ENCODE results near the gene EXD3. TPM values are rescaled to one million over a fixed set of nuclear protein-coding genes. Genes with fewer than 3 reads are reported as not detected.

Gene EXD3
- total and polyA plus RNA-seq, 2 of the 13 experiments (the other 11 are each of a cell fraction or from before 2014, with no cell fraction given), result 2.7 to 4.8 TPM

- TF ChIP-seq ZNF143 (CRISPR knock-in tag; IDR thresholded peaks at IDR 0.05) (peak; percentile 32; the same call in 1 of the 2 replicates), NFE2L1 (CRISPR knock-in tag; IDR thresholded peaks at IDR 0.05; ENCODE audit: borderline replicate concordance) (no peak), ZBTB20 (CRISPR knock-in tag; IDR thresholded peaks at IDR 0.05; ENCODE audit: borderline replicate concordance, low read depth) (0 out of 2 replicates have a peak, but pooled peaks have one; percentile 11), HDAC1 (CRISPR knock-in tag; IDR thresholded peaks at IDR 0.05) (peak; percentile 85), ZFP1 (CRISPR knock-in tag; IDR thresholded peaks at IDR 0.05) (0 out of 2 replicates have a peak, but pooled peaks have one; percentile 27), ZFP36 (IDR thresholded peaks at IDR 0.05; ENCODE audit: borderline replicate concordance, low read depth, low read length, partially characterized antibody) (no peak)
Measured at GRCh38 chr9:137422604-137423513, at the start of gene EXD3, which contains the start of gene NOXA1 (continued).

- Histone ChIP-seq H3K27ac (ENCODE audit: extremely low read length, insufficient read depth, low read length) (no peak overlapping the region), H4K20me1 (ENCODE audit: insufficient read depth, low read length) (no peaks in the 10 kb centered on the region), H2AFZ (ENCODE audit: low read length) (no peak overlapping the region), H3K9ac (ENCODE audit: insufficient read depth, low read depth, low read length) (no peak overlapping the region), H3K4me2 (ENCODE audit: low read depth, low read length) (no peak overlapping the region), H3K36me3 (replicated peaks in 1 of 2; ENCODE audit: control insufficient read depth in 1 of 2, insufficient read depth in 2 of 2, low read length in 2 of 2) (no peaks in the 10 kb centered on the region), H3K9me3 (ENCODE audit: low read length) (peaks cover 13% of the 10 kb centered on the region), H3K27me3 (ENCODE audit: control insufficient read depth in 1 of 2, insufficient read depth in 2 of 2, low read length in 2 of 2) (peaks cover 0 to 10% of the 10 kb centered on the region in 2 experiments; a peak in 3 of 5 replicates), H3K4me3 (replicated peaks in 1 of 3; ENCODE audit: insufficient read depth in 1 of 3, low read depth in 2 of 3, low read length in 3 of 3) (no peak overlapping the region), H3K4me1 (ENCODE audit: insufficient read depth, low read length) (peaks cover 5% of the 10 kb centered on the region), H3K79me2 (ENCODE audit: insufficient read depth, low read length) (no peaks in the 10 kb centered on the region)
- TF ChIP-seq ZNF180 (CRISPR knock-in tag; IDR thresholded peaks at IDR 0.05; ENCODE audit: borderline replicate concordance, low read depth) (no peak), DNMT3B (CRISPR knock-in tag; conservative IDR thresholded peaks at IDR 0.05) (no peak), RFX3 (CRISPR knock-in tag; IDR thresholded peaks at IDR 0.05) (no peak), ZNF33A (CRISPR knock-in tag; IDR thresholded peaks at IDR 0.05; ENCODE audit: borderline replicate concordance) (no peak), SP140L (CRISPR knock-in tag; IDR thresholded peaks at IDR 0.05; ENCODE audit: borderline replicate concordance) (no peak)
- ChIA-PET CTCF (ENCODE audit: low intra/inter-chr PET ratio, low total read pairs) (no interaction called here), POLR2A (no interaction called here)
- WGBS (ENCODE audit: low lambda C conversion rate), result 67% methylated on average over 7 of the region's 7 CpGs
- intact Hi-C loops (cut with micrococcal nuclease; ENCODE audit: unreplicated experiment) (no loop called here), in situ Hi-C loops (cut with HindIII; ENCODE audit: extremely low pct_ligation_motif_present, low pct_unique_long_range_greater_than_20kb) (no loop called here)
- no peak for FAIRE-seq
- no peak for DNase-seq (ENCODE audit: low spot score)
- no peak for ATAC-seq
- BruUV-seq (replicated peaks), result no TSS peak
Measured at GRCh38 chr9:137470785-137471184, 47.8 kb upstream of the EXD3 start.
